Large intestine (tissue), 3 donors: ENCODE results near the gene LATS2. TPM values are rescaled to one million over a fixed set of nuclear protein-coding genes. Genes with fewer than 3 reads are reported as not detected.

ENCODE experiments used
- DNase-seq, 2 donors: peaks; one replicate each; pipeline versions ENCODE4 v3.0.0 to v3.0.0-alpha.2; 2013
- H3K27ac ChIP-seq: one replicate; pipeline ENCODE4 v1.5.1; 2013; ENCODE audit warnings: low read length
- H3K27me3 ChIP-seq: 2 replicates; pipeline ENCODE4 v1.6.1; 2013; ENCODE audit warnings: low read length; ENCODE audit not compliant: control insufficient read depth, insufficient read depth
- H3K36me3 ChIP-seq: 2 replicates; pipeline ENCODE4 v1.6.1; 2013; ENCODE audit warnings: low read length; ENCODE audit not compliant: control insufficient read depth, insufficient read depth
- H3K4me1 ChIP-seq: one replicate; pipeline ENCODE4 v1.6.1; 2013; ENCODE audit warnings: low read length; ENCODE audit not compliant: control insufficient read depth, insufficient read depth
- H3K4me3 ChIP-seq: one replicate; pipeline ENCODE4 v1.5.1; 2013; ENCODE audit warnings: low read length
- H3K9me3 ChIP-seq: one replicate; pipeline ENCODE4 v1.6.1; 2013; ENCODE audit warnings: mild to moderate bottlenecking, low read depth, low read length, moderate library complexity; ENCODE audit not compliant: control insufficient read depth
- WGBS: methylation state at CpG from one replicate; pipeline ENCODE4 v1.1.5; 2013; ENCODE audit warnings: low lambda C conversion rate; ENCODE audit not compliant: insufficient coverage; 5-methylcytosine and 5-hydroxymethylcytosine counted together
- polyA plus RNA-seq: library from polyadenylated mRNA; unstranded; fragments of 120-200 nt; gene quantifications from one replicate; pipeline ENCODE4 v1.2.1, GENCODE V29; 2013

LATS2 gene
- polyA plus RNA-seq, 1 donor = 7.4 TPM

DNA sequence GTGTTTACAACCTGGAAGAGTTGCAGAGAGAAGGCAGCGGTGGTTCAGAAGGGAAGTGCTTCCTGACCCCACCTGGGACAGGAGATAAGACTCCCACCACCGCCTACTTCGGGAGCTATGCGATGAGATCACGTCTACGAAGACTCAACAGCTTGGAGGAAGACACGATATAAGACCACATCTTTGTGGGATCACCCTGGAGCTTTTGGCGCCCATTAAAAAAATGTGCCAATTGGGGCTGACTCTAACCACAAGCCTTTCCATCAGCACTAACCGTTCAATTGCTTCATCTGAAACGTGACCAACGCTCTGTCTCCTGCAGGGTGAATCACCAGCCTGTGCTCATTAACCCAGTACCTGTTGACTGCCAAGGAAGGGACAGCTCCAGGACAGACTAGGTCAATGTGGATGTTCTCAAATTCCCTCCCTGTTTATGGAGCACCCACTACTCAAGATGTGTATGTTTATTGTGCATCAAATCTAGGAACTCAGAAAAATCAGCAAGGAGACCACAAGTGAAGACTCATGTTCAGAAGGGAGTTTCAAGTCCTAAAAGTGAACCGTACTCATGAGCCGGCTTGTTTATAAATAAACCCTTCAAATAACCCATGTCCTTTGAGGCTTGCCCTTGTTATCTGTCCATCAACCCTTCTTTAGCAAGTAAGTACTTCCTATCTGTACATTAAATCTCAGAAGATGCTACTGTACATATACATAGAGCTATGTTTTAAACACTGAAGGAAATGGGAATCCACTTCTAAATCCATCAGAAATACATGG is 67.5 kb downstream of the LATS2 start:
- Histone ChIP-seq H3K4me1 (no peaks in the 10 kb centered on the region), H3K27me3 (no peaks in the 10 kb centered on the region), H3K27ac (no peak overlapping the region), H3K4me3 (no peak overlapping the region), H3K9me3 (peaks cover 6% of the 10 kb centered on the region), H3K36me3 (peaks cover 18% of the 10 kb centered on the region)
- WGBS = no CpG with 5 or more reads among the region's 13 CpGs
- no peak for DNase-seq

DNA sequence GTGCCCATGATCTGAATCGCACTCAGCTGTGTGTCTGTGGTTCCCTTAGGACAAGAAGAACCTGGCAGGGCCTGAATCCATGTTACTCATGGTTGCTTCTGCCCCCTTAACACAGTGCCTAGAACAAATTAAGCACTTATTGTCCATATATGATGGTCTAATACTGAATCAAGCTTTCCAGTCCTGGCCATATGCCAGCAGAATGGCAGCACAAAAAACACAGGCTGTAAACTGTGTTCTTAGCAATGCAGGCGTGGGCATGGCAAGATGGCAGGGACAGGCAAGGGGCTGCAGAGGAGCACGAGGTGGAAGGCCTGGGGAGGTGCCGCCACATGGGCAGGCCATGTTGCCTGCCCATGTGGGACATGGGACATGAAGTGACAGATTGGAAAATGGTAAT is 68.2 kb downstream of the LATS2 start:
- no peak overlapping the region for H3K4me3 ChIP-seq
- H3K27me3 ChIP-seq = no peaks in the 10 kb centered on the region
- H3K9me3 ChIP-seq = peaks cover 7% of the 10 kb centered on the region
- no peak overlapping the region for H3K27ac ChIP-seq
- H3K4me1 ChIP-seq = no peaks in the 10 kb centered on the region
- DNase-seq = no peak
- no CpG with 5 or more reads among the region's 4 CpGs for WGBS
- H3K36me3 ChIP-seq = peaks cover 19% of the 10 kb centered on the region

DNA sequence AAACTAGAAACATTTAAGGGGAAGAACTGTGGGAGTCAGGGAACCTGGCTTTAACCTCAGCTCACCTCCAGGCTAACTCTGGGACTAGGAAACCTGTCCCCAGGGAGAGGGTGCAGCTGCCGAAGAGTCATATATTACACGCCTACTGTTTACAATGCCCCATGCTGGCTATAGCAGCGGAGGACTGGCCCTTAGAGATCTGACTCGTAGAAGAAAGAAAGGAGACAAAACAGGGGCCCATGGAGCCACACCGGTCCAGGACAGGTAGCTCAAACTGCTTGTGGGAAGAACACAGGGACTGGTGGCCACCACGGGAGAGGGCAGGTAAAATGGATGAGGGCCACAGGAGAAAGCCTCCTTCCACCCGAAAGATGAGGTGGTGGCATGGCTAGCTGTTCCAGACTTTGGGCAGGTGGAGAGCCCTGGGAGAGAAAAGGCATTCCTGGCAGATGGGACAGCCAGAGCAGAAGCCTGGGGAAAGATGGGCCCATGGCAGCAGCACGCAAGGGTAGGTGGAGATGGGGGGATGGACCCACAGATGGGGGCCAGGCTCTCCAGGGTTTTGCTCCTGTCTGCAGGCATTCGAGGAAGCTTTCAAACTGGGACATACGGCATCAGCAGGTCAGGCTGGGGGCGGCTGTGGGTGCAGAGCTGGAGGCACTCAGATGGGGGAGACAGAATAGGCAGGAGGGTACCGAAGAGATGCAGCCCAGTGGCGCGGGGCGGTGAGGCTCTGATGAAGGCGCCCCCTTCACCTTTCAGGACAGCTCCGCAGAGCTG is 69.5 kb downstream of the LATS2 start:
- Histone ChIP-seq H3K4me1 (no peaks in the 10 kb centered on the region), H3K4me3 (no peak overlapping the region), H3K27ac (no peak overlapping the region), H3K9me3 (peaks cover 10% of the 10 kb centered on the region), H3K27me3 (no peaks in the 10 kb centered on the region), H3K36me3 (peaks cover 24% of the 10 kb centered on the region)
- no CpG with 5 or more reads among the region's 17 CpGs for WGBS
- DNase-seq = no peak

DNA sequence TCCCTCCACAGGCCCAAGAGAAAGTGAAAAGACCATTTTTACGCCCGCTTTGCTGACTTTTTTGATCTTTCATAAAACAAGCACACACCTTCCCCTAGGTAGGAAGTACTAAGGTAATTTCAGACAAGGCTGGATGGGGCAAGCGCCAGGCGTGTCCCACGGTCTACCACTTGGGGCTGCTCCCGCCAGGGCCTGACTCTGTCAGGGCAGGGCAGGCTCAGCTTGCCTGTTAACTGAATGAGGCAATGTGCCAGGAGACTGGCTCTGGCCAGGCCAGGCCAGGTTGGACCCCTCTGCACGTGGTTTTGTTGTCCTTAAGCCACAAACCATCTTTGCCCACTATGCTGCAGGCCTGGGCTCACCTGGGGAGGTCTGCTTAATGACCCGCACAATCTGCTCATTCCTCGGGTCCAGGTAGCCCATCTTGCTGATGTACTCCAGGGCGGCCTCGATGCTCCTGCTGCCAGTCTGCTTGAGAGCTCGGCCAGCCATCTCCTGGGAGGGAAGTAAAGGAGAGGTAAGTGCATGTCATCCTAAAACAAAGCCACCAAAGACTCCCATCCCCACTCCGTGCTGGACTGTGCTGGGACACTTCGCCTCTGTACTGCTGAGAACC is 70.4 kb downstream of the LATS2 start:
- WGBS = no CpG with 5 or more reads among the region's 14 CpGs
- H3K27ac ChIP-seq = no peak overlapping the region
- no peak for DNase-seq
- peaks cover 24% of the 10 kb centered on the region for H3K36me3 ChIP-seq
- H3K27me3 ChIP-seq = no peaks in the 10 kb centered on the region
- no peak overlapping the region for H3K4me3 ChIP-seq
- peaks cover 10% of the 10 kb centered on the region for H3K9me3 ChIP-seq
- no peaks in the 10 kb centered on the region for H3K4me1 ChIP-seq

DNA sequence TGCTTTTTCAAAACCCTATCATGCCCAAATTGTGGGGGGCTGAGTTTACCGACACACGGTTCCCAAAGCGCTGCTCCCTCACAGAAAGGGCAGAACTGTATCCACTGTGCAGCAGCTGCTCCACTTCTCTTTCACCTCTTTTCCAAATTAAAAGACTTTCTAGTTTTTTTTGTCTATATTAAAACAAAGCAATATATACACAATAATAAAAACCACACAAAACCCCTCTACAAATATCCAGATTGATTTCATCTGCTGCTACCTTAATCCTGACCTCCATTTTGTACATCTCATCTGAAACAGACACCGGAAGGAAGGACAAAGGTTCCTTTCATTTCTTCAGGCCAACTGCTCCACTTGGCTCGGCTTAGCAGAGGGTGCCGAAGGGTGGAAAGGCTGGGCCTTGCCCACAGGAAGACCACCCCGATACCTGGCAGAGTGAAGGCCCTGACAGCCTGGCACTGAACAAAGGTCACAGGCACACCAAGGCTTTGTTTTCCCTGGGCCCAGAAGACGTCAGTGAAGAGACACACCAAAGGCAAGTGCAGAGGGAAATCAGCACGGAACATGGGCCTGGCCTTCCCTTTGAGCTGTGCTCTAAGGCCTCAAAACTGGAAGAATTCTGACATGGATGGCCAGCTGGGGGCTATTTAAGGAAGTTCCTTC is 71.6 kb downstream of the LATS2 start:
- no CpG with 5 or more reads among the region's 9 CpGs for WGBS
- Histone ChIP-seq H3K27me3 (no peaks in the 10 kb centered on the region), H3K9me3 (peaks cover 10% of the 10 kb centered on the region), H3K27ac (no peak overlapping the region), H3K4me1 (no peaks in the 10 kb centered on the region), H3K36me3 (peaks cover 24% of the 10 kb centered on the region), H3K4me3 (no peak overlapping the region)
- DNase-seq = no peak

DNA sequence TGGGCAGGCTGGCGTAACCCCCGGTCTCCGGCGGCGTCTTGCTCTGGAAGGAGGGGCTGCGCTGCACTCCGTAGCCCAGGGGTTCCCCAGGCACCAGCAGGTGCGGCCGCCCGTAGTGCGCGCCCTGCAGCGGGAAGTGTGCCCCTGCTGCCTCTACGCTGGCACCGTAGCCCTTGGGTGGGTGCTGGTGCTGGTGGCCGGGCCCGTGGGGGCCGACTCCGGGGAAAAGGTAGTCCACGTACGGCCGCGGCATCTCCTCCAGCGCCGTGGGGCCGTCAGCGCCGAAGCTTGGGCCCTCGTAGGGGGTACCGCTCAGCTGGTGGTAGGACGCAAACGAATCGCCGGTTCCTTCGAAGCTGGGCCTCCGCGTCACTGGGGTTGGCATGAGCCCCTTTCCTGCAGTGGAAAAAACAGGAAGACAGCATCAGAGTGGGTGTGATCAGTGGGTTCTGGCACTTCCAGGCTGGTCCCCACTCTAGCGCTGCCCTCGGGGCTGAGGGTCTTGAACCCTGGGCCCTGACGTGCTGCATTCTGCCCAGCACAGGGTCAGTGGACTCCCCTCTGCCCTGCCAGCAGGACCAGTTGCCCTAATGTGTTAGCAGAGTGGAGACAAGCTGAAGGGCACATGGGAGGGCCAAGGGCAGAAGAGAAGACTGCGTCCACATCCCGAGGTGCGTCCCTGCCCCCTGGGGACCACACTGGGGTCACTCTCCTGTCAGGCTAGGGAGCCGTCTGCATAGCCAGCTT is 72.3 kb downstream of the LATS2 start:
- peaks cover 10% of the 10 kb centered on the region for H3K9me3 ChIP-seq
- H3K27me3 ChIP-seq = no peaks in the 10 kb centered on the region
- no peaks in the 10 kb centered on the region for H3K4me1 ChIP-seq
- WGBS = no CpG with 5 or more reads among the region's 44 CpGs
- no peak overlapping the region for H3K27ac ChIP-seq
- DNase-seq = no peak
- H3K4me3 ChIP-seq = no peak overlapping the region
- H3K36me3 ChIP-seq = peaks cover 24% of the 10 kb centered on the region

DNA sequence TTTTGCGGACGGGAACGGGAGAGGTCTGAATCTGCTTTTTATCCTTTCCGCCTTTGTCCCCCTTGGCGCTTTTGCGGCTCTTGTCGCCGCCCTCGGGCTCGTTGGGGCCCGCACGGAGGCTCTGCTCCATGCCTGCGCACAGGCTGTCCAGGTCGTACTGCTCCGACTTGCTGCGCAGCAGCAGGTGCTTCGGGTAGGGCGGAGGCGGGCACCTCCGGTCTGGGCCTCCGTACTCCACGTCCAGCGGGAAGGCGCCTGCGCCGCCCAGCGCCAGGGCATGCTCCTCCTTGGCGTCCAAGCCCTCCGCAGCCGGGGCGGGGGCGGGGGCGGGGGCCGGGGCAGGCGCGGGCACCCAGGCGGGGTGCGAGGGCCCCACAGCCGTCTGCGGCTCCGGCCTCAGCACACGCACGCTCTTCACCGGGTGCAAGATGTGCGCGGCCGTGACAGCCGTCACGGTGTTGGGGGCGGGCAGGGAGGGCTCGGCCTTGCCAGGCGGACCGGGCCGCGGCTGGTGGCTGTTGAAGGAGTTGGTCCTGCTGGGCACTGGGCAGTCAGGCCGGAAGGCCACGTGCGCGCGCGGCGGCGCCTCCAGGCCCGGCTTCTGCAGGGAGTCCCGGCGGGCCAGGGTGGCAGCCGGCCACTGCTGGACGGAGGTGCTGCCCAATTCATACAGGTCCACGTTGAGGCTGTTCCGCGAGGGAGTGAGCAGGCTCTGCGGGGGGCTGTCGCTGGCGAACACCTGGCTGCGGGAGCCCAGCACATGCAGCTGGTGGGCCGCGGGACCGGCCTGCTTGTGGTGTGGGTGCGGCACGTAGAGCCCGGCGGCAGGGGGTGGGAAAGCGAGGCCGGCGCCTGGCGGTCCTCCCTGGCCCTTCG is 73.1 kb downstream of the LATS2 start:
- DNase-seq = no peak
- Histone ChIP-seq H3K9me3 (peaks cover 10% of the 10 kb centered on the region), H3K27me3 (no peaks in the 10 kb centered on the region), H3K36me3 (peaks cover 29% of the 10 kb centered on the region), H3K4me1 (no peaks in the 10 kb centered on the region), H3K4me3 (no peak overlapping the region), H3K27ac (no peak overlapping the region)
- no CpG with 5 or more reads among the region's 87 CpGs for WGBS

DNA sequence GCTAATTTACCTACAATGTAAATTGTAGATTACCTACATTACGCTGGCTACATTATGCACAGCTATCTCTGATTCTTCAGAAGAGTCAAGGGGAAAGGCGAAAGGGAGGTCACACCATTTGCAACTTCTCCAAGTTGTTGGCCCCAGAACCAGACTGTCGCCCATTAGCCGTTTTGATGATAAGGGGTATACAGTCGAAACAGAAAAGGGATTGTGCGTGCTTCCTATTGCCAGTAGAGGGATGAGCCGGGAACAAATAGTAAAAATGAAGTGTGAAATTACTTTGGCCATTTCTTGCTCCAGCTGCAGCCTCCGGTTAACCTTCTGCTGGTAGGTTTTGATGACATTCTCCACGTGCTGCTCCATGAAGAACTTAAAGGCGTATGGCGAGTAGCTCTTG is 73.8 kb downstream of the LATS2 start:
- Histone ChIP-seq H3K36me3 (peaks cover 33% of the 10 kb centered on the region), H3K27ac (no peak overlapping the region), H3K4me3 (no peak overlapping the region), H3K27me3 (no peaks in the 10 kb centered on the region), H3K9me3 (peaks cover 10% of the 10 kb centered on the region), H3K4me1 (no peaks in the 10 kb centered on the region)
- 93% methylated on average over 7 of the region's 11 CpGs for WGBS
- DNase-seq = no peak

DNA sequence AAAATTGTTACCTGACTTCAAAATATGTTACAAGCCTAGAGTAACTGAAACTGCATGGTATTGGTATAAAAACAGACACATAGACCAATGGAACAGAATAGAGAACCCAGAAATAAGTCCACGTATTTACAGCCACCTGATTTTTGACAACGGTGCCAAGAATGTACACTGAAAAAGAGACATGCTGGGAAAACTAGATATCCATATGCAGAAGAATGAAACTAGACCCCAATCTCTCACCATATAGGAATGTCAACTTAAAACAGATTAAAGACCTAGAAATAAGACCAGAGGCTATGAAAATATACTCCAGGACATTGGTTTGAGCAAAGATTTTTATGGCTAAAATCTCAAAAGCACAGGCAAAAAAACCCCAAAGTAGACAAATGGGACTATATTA is 76.5 kb downstream of the LATS2 start:
- peaks cover 10% of the 10 kb centered on the region for H3K9me3 ChIP-seq
- no peak overlapping the region for H3K4me3 ChIP-seq
- H3K4me1 ChIP-seq = no peaks in the 10 kb centered on the region
- H3K36me3 ChIP-seq = peaks cover 44% of the 10 kb centered on the region
- no CpG with 5 or more reads among the region's 2 CpGs for WGBS
- no peaks in the 10 kb centered on the region for H3K27me3 ChIP-seq
- DNase-seq = no peak
- no peak overlapping the region for H3K27ac ChIP-seq
